Activated T-cell treated with anti-CD3 and anti-CD28 coated beads, Interleukin-2, amount 50 U/mL, for 24 hours (primary cell): ENCODE results near the gene S100A16.
A peak's percentile ranks its signal among the peaks of the same experiment; 100 is the strongest.

Source experiments
- DNase-seq: peaks from one replicate; pipeline ENCODE4 v3.0.0-alpha.2; 2020
- H3K27ac Mint-ChIP-seq: 2 replicates; pipeline ENCODE4 v1.8.0; 2020; ENCODE audit warnings: mild to moderate bottlenecking, mixed read lengths
- H3K27me3 Mint-ChIP-seq: 2 replicates; pipeline ENCODE4 v1.8.0; 2020; ENCODE audit warnings: mixed read lengths
- H3K36me3 Mint-ChIP-seq: 2 replicates; pipeline ENCODE4 v1.8.0; 2020; ENCODE audit warnings: low read depth, mixed read lengths
- H3K4me1 Mint-ChIP-seq: 2 replicates; pipeline ENCODE4 v1.8.0; 2020; ENCODE audit warnings: low read depth, mixed read lengths
- H3K4me3 Mint-ChIP-seq: 2 replicates; pipeline ENCODE4 v1.8.0; 2020; ENCODE audit warnings: mild to moderate bottlenecking, moderate library complexity, mixed read lengths
- H3K9me3 Mint-ChIP-seq: 2 replicates; pipeline ENCODE4 v1.8.0; 2020; ENCODE audit warnings: mixed read lengths

S100A16 gene

GRCh38 chr1:153561466-153561985, 51.4 kb downstream of the S100A16 start:
- Mint-ChIP-seq H3K4me3 (no peak overlapping the region), H3K9me3 (no peaks in the 10 kb centered on the region), H3K27me3 (no peaks in the 10 kb centered on the region), H3K36me3 (no peaks in the 10 kb centered on the region), H3K4me1 (peaks cover 13% of the 10 kb centered on the region), H3K27ac (peak overlapping the region; percentile 40)
- DNase-seq: no peak

- Mint-ChIP-seq H3K27ac (peak overlapping the region; percentile 40), H3K4me1 (peaks cover 8% of the 10 kb centered on the region), H3K4me3 (no peak overlapping the region), H3K36me3 (no peaks in the 10 kb centered on the region), H3K9me3 (no peaks in the 10 kb centered on the region), H3K27me3 (no peaks in the 10 kb centered on the region)
- no peak for DNase-seq
Observed at GRCh38 chr1:153560771-153561465, 52.0 kb downstream of the S100A16 start.

GRCh38 chr1:153560241-153560640, 52.7 kb downstream of the S100A16 start:
- Mint-ChIP-seq H3K36me3 (no peaks in the 10 kb centered on the region), H3K9me3 (no peaks in the 10 kb centered on the region), H3K4me1 (peaks cover 1% of the 10 kb centered on the region), H3K27ac (no peak overlapping the region), H3K27me3 (no peaks in the 10 kb centered on the region), H3K4me3 (no peak overlapping the region)
- DNase-seq: no peak

- Mint-ChIP-seq H3K27ac (no peak overlapping the region), H3K27me3 (no peaks in the 10 kb centered on the region), H3K4me1 (no peaks in the 10 kb centered on the region), H3K4me3 (no peak overlapping the region), H3K36me3 (no peaks in the 10 kb centered on the region), H3K9me3 (no peaks in the 10 kb centered on the region)
- DNase-seq: no peak
Observed at GRCh38 chr1:153557877-153558276, 55.1 kb downstream of the S100A16 start.
